HEK293T (cell line): ENCODE results near the gene MARK4.

Experiments
- ELF4 ChIP-seq: fragments of 450-650 bp; IDR thresholded peaks from 2 replicates; pipeline ENCODE4 v1.6.1; 2017; ENCODE audit warnings: antibody characterized with exemption
- LEF1 ChIP-seq: fragments of 450-650 bp; IDR thresholded peaks from 2 replicates; pipeline ENCODE4 v1.6.1; 2017; ENCODE audit warnings: mild to moderate bottlenecking, borderline replicate concordance

- TF ChIP-seq LEF1 (no peak), ELF4 (no peak)
Observed at GRCh38 chr19:45279587-45280192, 28.6 kb downstream of the MARK4 start.
